Stimulated activated CD4-positive, alpha-beta T cell treated with anti-CD3 and anti-CD28 coated beads, Interleukin-12 subunit alpha, Interleukin-12 subunit beta, amount 100 ng/mL, for 48 hours (primary cell): ENCODE results near the gene LBHD2.

ENCODE experiments used
- DNase-seq, 3 donors: peaks; one replicate each; pipeline ENCODE4 v3.0.0-alpha.2; 2020; ENCODE audit warnings: low read depth in 2 of 3, low spot score in 1 of 3

LBHD2 gene

GRCh38 chr14:103090481-103091020 lies 6.5 kb downstream of the LBHD2 start:
- no peak for DNase-seq

GRCh38 chr14:103091041-103091882 lies 7.3 kb downstream of the LBHD2 start:
- DNase-seq: peak; percentile 49 to 73 (median 61)

- DNase-seq: no peak
These were observed 7.8 kb downstream of the LBHD2 start for GRCh38 chr14:103091883-103092222.

GRCh38 chr14:103093856-103094405 lies 9.9 kb downstream of the LBHD2 start:
- DNase-seq: no peak

- DNase-seq: no peak
These were observed 10.6 kb downstream of the LBHD2 start, which contains the start of gene EXOC3L4 for GRCh38 chr14:103094406-103095209. TSS of gene EXOC3L4 (plus strand) at chr14:103094725. CDS start at chr14:103100220, 5,495 bp downstream.

GRCh38 chr14:103095210-103095778 lies 11.3 kb downstream of the LBHD2 start:
- DNase-seq: no peak

GRCh38 chr14:103096387-103096786 lies 12.4 kb downstream of the LBHD2 start:
- DNase-seq: no peak

- no peak for DNase-seq
These were observed 13.4 kb downstream of the LBHD2 start for GRCh38 chr14:103097244-103097993.

- DNase-seq: no peak
These were observed 14.3 kb downstream of the LBHD2 start for GRCh38 chr14:103097994-103098957.

GRCh38 chr14:103099081-103099732 lies 15.2 kb downstream of the LBHD2 start:
- DNase-seq: no peak

GRCh38 chr14:103099733-103100280 lies 15.8 kb downstream of the LBHD2 start:
- DNase-seq: no peak

GRCh38 chr14:103100281-103101121 lies 16.5 kb downstream of the LBHD2 start:
- DNase-seq: no peak

- DNase-seq: no peak
These were observed 17.4 kb downstream of the LBHD2 start for GRCh38 chr14:103101257-103101962.

GRCh38 chr14:103101963-103102688 lies 18.1 kb downstream of the LBHD2 start:
- no peak for DNase-seq

- no peak for DNase-seq
These were observed 18.8 kb downstream of the LBHD2 start for GRCh38 chr14:103102689-103103260.
